Stomach (tissue), 9 donors: ENCODE data around the gene STOX1. TPM values are rescaled to one million over a fixed set of nuclear protein-coding genes. Genes with fewer than 3 reads are reported as not detected.
"Not testable (repeated sequence)": the region's sequence is repeated elsewhere in the genome, so short reads cannot be mapped to it uniquely, and the experiment has no call there.

Experiments used
- DNase-seq, 2 donors: peaks; one replicate each; pipeline versions ENCODE4 v3.0.0 to v3.0.0-alpha.2; 2013 to 2019
- H3K27ac ChIP-seq, 5 donors: fragments of 200-600 bp in 4 of 5; sonication (generic) in 4 of 5; one replicate each; pipeline ENCODE4 v1.5.1; 2013 to 2019; ENCODE audit warnings: mild to moderate bottlenecking in 1 of 5, moderate library complexity in 1 of 5
- H3K27me3 ChIP-seq, 3 donors: fragments of 200-600 bp; sonication (generic); one replicate each; pipeline ENCODE4 v1.5.1; 2017 to 2019; ENCODE audit warnings: mixed run types in 1 of 3
- H3K36me3 ChIP-seq, 4 donors: fragments of 200-600 bp; sonication (generic); 1 replicate in 3 of 4; 2 replicates in 1 of 4; pipeline ENCODE4 v1.5.1; 2016 to 2019
- H3K4me1 ChIP-seq, 4 donors: fragments of 200-600 bp; sonication (generic); one replicate each; pipeline ENCODE4 v1.5.1; 2016 to 2019
- H3K4me3 ChIP-seq, 4 donors: fragments of 200-600 bp; sonication (generic) in 3 of 4; one replicate each; pipeline ENCODE4 v1.5.1; 2016 to 2019; ENCODE audit warnings: mild to moderate bottlenecking in 1 of 4
- H3K9me3 ChIP-seq, 4 donors: fragments of 200-600 bp; sonication (generic); one replicate each; pipeline ENCODE4 v1.5.1; 2016 to 2019
- CTCF ChIP-seq, 7 experiments: fragments of 450-650 bp in 4 of 7; fragments of 200-600 bp in 3 of 7; sonication (generic) in 3 of 7; IDR thresholded peaks; one replicate each; pipeline ENCODE4 v1.5.1; 2016 to 2019; ENCODE audit warnings: antibody characterized with exemption in 7 of 7, control low read depth in 2 of 7, mild to moderate bottlenecking in 1 of 7
- EP300 ChIP-seq: sonication (generic); formaldehyde crosslinking; IDR thresholded peaks from one replicate; pipeline ENCODE4 v1.6.1; 2017; ENCODE audit warnings: antibody characterized with exemption
- POLR2A ChIP-seq, 4 donors: fragments of 450-650 bp; IDR thresholded peaks; one replicate each; pipeline ENCODE4 v1.6.1; 2016; ENCODE audit warnings: antibody characterized with exemption in 4 of 4, control low read depth in 2 of 4, mild to moderate bottlenecking in 1 of 4, moderate library complexity in 1 of 4
- POLR2AphosphoS5 ChIP-seq, 3 donors: sonication (generic); formaldehyde crosslinking; IDR thresholded peaks; one replicate each; pipeline ENCODE4 v1.6.1; 2016; ENCODE audit warnings: antibody characterized with exemption in 3 of 3
- WGBS, 5 donors: extraction: QIAGEN DNeasy Blood & Tissue Kit in 3 of 5; methylation state at CpG; one replicate each; pipeline versions ENCODE4 v1.1.5 to v1.1.7; 2013 to 2018; 5-methylcytosine and 5-hydroxymethylcytosine counted together
- intact Hi-C: fragments of 100-400 bp; cut with DNase I; formaldehyde crosslinking; loops from one replicate; pipeline ENCODE4 v1.15.1; 2023; ENCODE audit warnings: low total_unique reads
- polyA plus RNA-seq, 3 donors: library from polyadenylated mRNA; stranded (reverse); fragments of 200-250 nt; gene quantifications; one replicate each; pipeline ENCODE4 v1.2.3, GENCODE V29; 2013
- total RNA-seq, 5 donors: library from RNA; depleted of rRNA; stranded (reverse); fragments of >200 nt; gene quantifications; one replicate each; pipeline versions ENCODE4 v1.1.0 to v1.2.3, GENCODE V29; 2014 to 2016
- donor health status: healthy with polysubstance abuse.
- donor health status: Bipolar disorder and iron deficiency.
- donor health status: healthy.

The STOX1 gene
- total and polyA plus RNA-seq, 8 donors = 1.2 to 13.8 (median 3.4) TPM

GRCh38 chr10:68856352-68856751 is 29.0 kb downstream of the STOX1 start:
- no peak overlapping the region for H3K27ac ChIP-seq
- H3K4me3 ChIP-seq = no peak overlapping the region
- DNase-seq = no peak
- intact Hi-C loops = no loop called here
- H3K36me3 ChIP-seq = peaks cover 0 to 3% (median 0%) of the 10 kb centered on the region in 4 donors
- H3K4me1 ChIP-seq = peaks cover 0 to 20% (median 0%) of the 10 kb centered on the region in 4 donors
- no peak for TF ChIP-seq POLR2AphosphoS5 (IDR thresholded peaks at IDR 0.05)
- TF ChIP-seq POLR2A (IDR thresholded peaks at IDR 0.05) = no peak
- TF ChIP-seq CTCF (IDR thresholded peaks at IDR 0.05) = no peak
- no peak for TF ChIP-seq EP300
- no peaks in the 10 kb centered on the region for H3K27me3 ChIP-seq
- 61 to 75% (median 67%) methylated on average over 6 of the region's 6 CpGs for WGBS, 5 donors
- peaks cover 2 to 14% (median 10%) of the 10 kb centered on the region in 4 donors for H3K9me3 ChIP-seq

GRCh38 chr10:68857005-68857404 is 29.7 kb downstream of the STOX1 start:
- no peak for DNase-seq
- Histone ChIP-seq H3K4me1 (peaks cover 0 to 20% (median 0%) of the 10 kb centered on the region in 4 donors), H3K27ac (no peak overlapping the region), H3K4me3 (no peak overlapping the region), H3K9me3 (peaks cover 5 to 21% (median 17%) of the 10 kb centered on the region in 4 donors), H3K36me3 (peaks cover 0 to 3% (median 0%) of the 10 kb centered on the region in 4 donors), H3K27me3 (no peaks in the 10 kb centered on the region)
- TF ChIP-seq CTCF (IDR thresholded peaks at IDR 0.05) (no peak), POLR2AphosphoS5 (IDR thresholded peaks at IDR 0.05) (no peak), EP300 (no peak), POLR2A (IDR thresholded peaks at IDR 0.05) (no peak)
- intact Hi-C loops = no loop called here
- 44 to 80% (median 76%) methylated on average over 2 of the region's 2 CpGs for WGBS, 5 donors

- DNase-seq = no peak
- Histone ChIP-seq H3K36me3 (peaks cover 0 to 3% (median 0%) of the 10 kb centered on the region in 4 donors), H3K4me3 (no peak overlapping the region), H3K9me3 (peaks cover 5 to 32% (median 18%) of the 10 kb centered on the region in 4 donors), H3K27me3 (no peaks in the 10 kb centered on the region), H3K27ac (no peak overlapping the region), H3K4me1 (peaks cover 0 to 15% (median 0%) of the 10 kb centered on the region in 4 donors)
- no peak for TF ChIP-seq POLR2AphosphoS5 (IDR thresholded peaks at IDR 0.05)
- TF ChIP-seq CTCF (IDR thresholded peaks at IDR 0.05) = no peak
- no peak for TF ChIP-seq POLR2A (IDR thresholded peaks at IDR 0.05)
- TF ChIP-seq EP300 = no peak
- 92 to 95% (median 94%) methylated on average over 5 of the region's 5 CpGs for WGBS, 5 donors
- intact Hi-C loops = no loop called here
Measured at GRCh38 chr10:68861253-68861652, 33.9 kb downstream of the STOX1 start.

- TF ChIP-seq EP300 (no peak), POLR2AphosphoS5 (IDR thresholded peaks at IDR 0.05) (no peak), POLR2A (IDR thresholded peaks at IDR 0.05) (no peak), CTCF (IDR thresholded peaks at IDR 0.05) (no peak)
- Histone ChIP-seq H3K27me3 (no peaks in the 10 kb centered on the region), H3K36me3 (peaks cover 0 to 3% (median 0%) of the 10 kb centered on the region in 4 donors), H3K4me3 (no peak overlapping the region), H3K4me1 (peaks cover 0 to 6% (median 0%) of the 10 kb centered on the region in 4 donors), H3K27ac (no peak overlapping the region), H3K9me3 (peaks cover 5 to 32% (median 18%) of the 10 kb centered on the region in 4 donors)
- WGBS, 5 donors = 89 to 100% (median 97%) methylated on average over 1 of the region's 1 CpG
- intact Hi-C loops = no loop called here
- DNase-seq = no peak
Measured at GRCh38 chr10:68864611-68865010, 37.3 kb downstream of the STOX1 start.

- intact Hi-C loops, DNase-seq, H3K36me3 ChIP-seq, H3K4me3 ChIP-seq, H3K27me3 ChIP-seq, H3K27ac ChIP-seq, H3K9me3 ChIP-seq: not testable (repeated sequence)
- 92 to 97% (median 95%) methylated on average over 6 to 8 of the region's 8 CpGs for WGBS, 5 donors
- peaks cover 0 to 38% (median 19%) of the 10 kb centered on the region in 4 donors for H3K4me1 ChIP-seq
Measured at GRCh38 chr10:68868173-68868572, 40.8 kb downstream of the STOX1 start.
